Trophoblast cell (in vitro differentiated cells and primary cell): Measurements from ENCODE around the gene DCAF16.
A peak's percentile ranks its signal among the peaks of the same experiment; 100 is the strongest.

Experiments used
- DNase-seq, 2 donors: peaks; one replicate each; pipeline ENCODE4 v3.0.0-alpha.2; 2016
- H2AFZ ChIP-seq: 2 replicates; pipeline ENCODE4 v1.6.1; 2013; ENCODE audit warnings: low read length, moderate library complexity, mild to moderate bottlenecking; ENCODE audit not compliant: insufficient read depth, poor library complexity
- H2AK5ac ChIP-seq: 2 replicates; pipeline ENCODE4 v1.6.1; 2013; ENCODE audit warnings: mild to moderate bottlenecking, low read length
- H2BK120ac ChIP-seq: 2 replicates; pipeline ENCODE4 v1.6.1; 2013; ENCODE audit warnings: low read length, mild to moderate bottlenecking, moderate library complexity; ENCODE audit not compliant: insufficient read depth, poor library complexity
- H2BK12ac ChIP-seq: 2 replicates; pipeline ENCODE4 v1.6.1; 2013; ENCODE audit warnings: mild to moderate bottlenecking, low read length, moderate library complexity
- H2BK5ac ChIP-seq: 2 replicates; pipeline ENCODE4 v1.6.1; 2013; ENCODE audit warnings: low read length, low read depth, moderate library complexity, mild to moderate bottlenecking; ENCODE audit not compliant: poor library complexity
- H3K14ac ChIP-seq: 2 replicates; pipeline ENCODE4 v1.6.1; 2013; ENCODE audit warnings: mild to moderate bottlenecking, low read length
- H3K18ac ChIP-seq: 2 replicates; pipeline ENCODE4 v1.6.1; 2013; ENCODE audit warnings: mild to moderate bottlenecking, low read length
- H3K23ac ChIP-seq: 2 replicates; pipeline ENCODE4 v1.6.1; 2013; ENCODE audit warnings: low read length
- H3K27ac ChIP-seq: 2 replicates; pipeline ENCODE4 v1.5.1; 2013; ENCODE audit warnings: low read depth, mild to moderate bottlenecking, inconsistent platforms, low read length, moderate library complexity
- H3K27me3 ChIP-seq: 2 replicates; pipeline ENCODE4 v1.6.1; 2013; ENCODE audit warnings: inconsistent platforms, mild to moderate bottlenecking, low read length, moderate library complexity; ENCODE audit not compliant: insufficient read depth
- H3K36me3 ChIP-seq, 2 experiments: 1 replicate in 1 of 2; 2 replicates in 1 of 2; pipeline ENCODE4 v1.6.1; 2013; ENCODE audit warnings: low read length in 2 of 2, mild to moderate bottlenecking in 2 of 2, moderate library complexity in 1 of 2; ENCODE audit not compliant: insufficient read depth in 2 of 2, control insufficient read depth in 1 of 2
- H3K4ac ChIP-seq: 2 replicates; pipeline ENCODE4 v1.6.1; 2013; ENCODE audit warnings: low read depth, mild to moderate bottlenecking, low read length, moderate library complexity
- H3K4me1 ChIP-seq, 2 experiments: 1 replicate in 1 of 2; 2 replicates in 1 of 2; pipeline ENCODE4 v1.6.1; 2013; ENCODE audit warnings: low read length in 2 of 2, mild to moderate bottlenecking in 2 of 2, moderate library complexity in 1 of 2; ENCODE audit not compliant: insufficient read depth in 2 of 2, control insufficient read depth in 1 of 2
- H3K4me2 ChIP-seq: 2 replicates; pipeline ENCODE4 v1.6.1; 2013; ENCODE audit warnings: inconsistent platforms, mild to moderate bottlenecking, low read length, moderate library complexity
- H3K4me3 ChIP-seq: 2 replicates; pipeline ENCODE4 v1.5.1; 2013; ENCODE audit warnings: mild to moderate bottlenecking, low read depth, low read length, inconsistent platforms
- H3K79me1 ChIP-seq: one replicate; pipeline ENCODE4 v1.6.1; 2013; ENCODE audit warnings: low read length
- H3K79me2 ChIP-seq: 2 replicates; pipeline ENCODE4 v1.6.1; 2013; ENCODE audit warnings: low read length, mild to moderate bottlenecking; ENCODE audit not compliant: control insufficient read depth, insufficient read depth, poor library complexity
- H3K9ac ChIP-seq: 2 replicates; pipeline ENCODE4 v1.6.1; 2013; ENCODE audit warnings: mild to moderate bottlenecking, low read length
- H3K9me3 ChIP-seq: 2 replicates; pipeline ENCODE4 v1.6.1; 2013; ENCODE audit warnings: low read depth, mild to moderate bottlenecking, control low read depth, inconsistent platforms, low read length; ENCODE audit not compliant: insufficient read depth
- H4K12ac ChIP-seq: 2 replicates; pipeline ENCODE4 v1.6.1; 2013; ENCODE audit warnings: low read depth, mild to moderate bottlenecking, low read length, moderate library complexity
- H4K8ac ChIP-seq: 2 replicates; pipeline ENCODE4 v1.6.1; 2013; ENCODE audit warnings: low read depth, mild to moderate bottlenecking, low read length, moderate library complexity
- H4K91ac ChIP-seq: one replicate; pipeline ENCODE4 v1.6.1; 2013; ENCODE audit warnings: low read depth, mild to moderate bottlenecking, low read length, moderate library complexity
- WGBS: extraction: QIAGEN DNeasy Blood & Tissue Kit; methylation state at CpG from one replicate; pipeline ENCODE4 v1.1.7; 2013; ENCODE audit warnings: missing lambda C conversion rate; ENCODE audit not compliant: insufficient read length, insufficient coverage; ENCODE audit errors: extremely low coverage; 5-methylcytosine and 5-hydroxymethylcytosine counted together

The DCAF16 gene

GRCh38 chr4:17816142-17816541 lies 5.6 kb upstream of the DCAF16 start:
- no peaks in the 10 kb centered on the region for H3K9me3 ChIP-seq
- no peak overlapping the region for H2AK5ac ChIP-seq
- H4K8ac ChIP-seq: no peak overlapping the region
- H4K91ac ChIP-seq: no peak overlapping the region
- H3K18ac ChIP-seq: no peak overlapping the region
- DNase-seq: no peak
- peaks cover 8% of the 10 kb centered on the region in 2 experiments for H3K36me3 ChIP-seq
- no peak overlapping the region for H4K12ac ChIP-seq
- H3K4me1 ChIP-seq: no peaks in the 10 kb centered on the region
- no peak overlapping the region for H2BK120ac ChIP-seq
- peaks cover 3% of the 10 kb centered on the region for H3K79me2 ChIP-seq
- H2AFZ ChIP-seq: no peak overlapping the region
- H3K23ac ChIP-seq: no peak overlapping the region
- no CpG with 5 or more reads among the region's 12 CpGs for WGBS
- H2BK5ac ChIP-seq: no peak overlapping the region
- H3K14ac ChIP-seq: no peak overlapping the region
- H3K27me3 ChIP-seq: no peaks in the 10 kb centered on the region
- no peak overlapping the region for H3K4me3 ChIP-seq
- no peak overlapping the region for H3K27ac ChIP-seq
- no peak overlapping the region for H3K4ac ChIP-seq
- H3K9ac ChIP-seq: no peak overlapping the region
- no peak overlapping the region for H3K4me2 ChIP-seq
- H2BK12ac ChIP-seq: no peak overlapping the region
- peaks cover 2% of the 10 kb centered on the region for H3K79me1 ChIP-seq

GRCh38 chr4:17814140-17814539 lies 3.6 kb upstream of the DCAF16 start:
- Histone ChIP-seq H4K91ac (no peak overlapping the region), H3K4me3 (no peak overlapping the region)
- no CpG with 5 or more reads among the region's 3 CpGs for WGBS

DNA sequence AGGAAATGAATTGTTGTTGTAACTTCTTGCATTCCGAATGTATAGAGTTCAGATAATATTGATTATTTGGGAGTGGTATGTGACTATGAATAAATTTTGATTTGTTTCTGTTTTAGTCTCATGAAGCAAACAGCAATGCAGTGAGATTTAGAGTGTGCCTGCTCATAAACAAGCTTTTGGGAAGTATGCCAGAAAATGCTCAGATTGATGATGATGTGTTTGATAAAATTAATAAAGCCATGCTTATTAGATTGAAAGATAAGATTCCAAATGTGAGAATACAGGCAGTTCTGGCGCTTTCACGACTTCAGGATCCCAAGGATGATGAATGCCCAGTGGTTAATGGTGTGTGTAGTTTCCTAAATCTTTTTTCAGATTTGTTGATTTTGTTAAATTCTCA lies 2.2 kb upstream of the DCAF16 start:
- Histone ChIP-seq H3K18ac (no peak overlapping the region), H2AK5ac (no peak overlapping the region), H3K14ac (no peak overlapping the region), H2BK5ac (no peak overlapping the region), H3K79me1 (peaks cover 8% of the 10 kb centered on the region), H4K12ac (no peak overlapping the region), H2AFZ (no peak overlapping the region), H3K9ac (no peak overlapping the region), H3K27me3 (no peaks in the 10 kb centered on the region), H4K91ac (no peak overlapping the region), H3K79me2 (peaks cover 12% of the 10 kb centered on the region), H3K36me3 (peaks cover 8 to 10% of the 10 kb centered on the region in 2 experiments), H4K8ac (no peak overlapping the region), H3K23ac (no peak overlapping the region), H2BK12ac (no peak overlapping the region), H3K27ac (no peak overlapping the region), H3K4ac (peak overlapping the region; percentile 95), H3K9me3 (no peaks in the 10 kb centered on the region), H3K4me3 (no peak overlapping the region), H3K4me1 (no peaks in the 10 kb centered on the region), H2BK120ac (no peak overlapping the region), H3K4me2 (no peak overlapping the region)
- WGBS: no CpG with 5 or more reads among the region's 3 CpGs
- DNase-seq: no peak

More at GRCh38 chr4:17814140-17814539, 3.6 kb upstream of the DCAF16 start:
- no peak overlapping the region for H2BK5ac ChIP-seq
- H3K18ac ChIP-seq: no peak overlapping the region
- peaks cover 8% of the 10 kb centered on the region for H3K79me1 ChIP-seq
- no peaks in the 10 kb centered on the region for H3K9me3 ChIP-seq
- no peak overlapping the region for H2AFZ ChIP-seq
- no peak overlapping the region for H4K8ac ChIP-seq
- no peak overlapping the region for H3K9ac ChIP-seq
- no peak overlapping the region for H2BK120ac ChIP-seq
- peak overlapping the region; percentile 86 for H3K4ac ChIP-seq
- H3K14ac ChIP-seq: no peak overlapping the region
- no peak overlapping the region for H3K23ac ChIP-seq
- H3K4me1 ChIP-seq: no peaks in the 10 kb centered on the region
- peak in 1 of 2 donors; percentile 12 for DNase-seq
- no peak overlapping the region for H3K4me2 ChIP-seq
- H3K27ac ChIP-seq: no peak overlapping the region
- peaks cover 12% of the 10 kb centered on the region for H3K79me2 ChIP-seq
- H4K12ac ChIP-seq: no peak overlapping the region
- H2AK5ac ChIP-seq: no peak overlapping the region
- H3K36me3 ChIP-seq: peaks cover 8% of the 10 kb centered on the region in 2 experiments
- no peak overlapping the region for H2BK12ac ChIP-seq
- H3K27me3 ChIP-seq: no peaks in the 10 kb centered on the region

DNA sequence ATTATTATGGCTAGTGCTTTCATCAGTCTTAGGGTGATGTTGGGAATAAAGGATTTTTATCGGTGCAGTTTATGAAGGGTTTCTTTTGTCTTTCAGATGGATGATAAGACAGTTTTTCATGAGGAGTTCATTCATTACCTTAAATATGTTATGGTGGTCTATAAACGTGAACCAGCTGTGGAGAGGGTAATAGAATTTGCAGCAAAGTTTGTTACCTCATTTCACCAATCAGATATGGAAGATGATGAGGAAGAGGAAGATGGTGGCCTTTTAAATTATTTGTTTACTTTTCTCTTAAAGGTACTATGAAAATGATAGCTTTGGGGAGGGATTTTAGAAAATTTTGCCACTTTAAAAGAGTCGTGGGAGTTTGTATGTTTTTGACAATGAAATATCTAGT lies 1.6 kb upstream of the DCAF16 start:
- peaks cover 12% of the 10 kb centered on the region for H3K79me2 ChIP-seq
- peak overlapping the region; percentile 38 for H3K4me2 ChIP-seq
- WGBS: no CpG with 5 or more reads among the region's 3 CpGs
- H4K8ac ChIP-seq: no peak overlapping the region
- H2BK12ac ChIP-seq: no peak overlapping the region
- no peak overlapping the region for H2AFZ ChIP-seq
- no peaks in the 10 kb centered on the region for H3K27me3 ChIP-seq
- H4K91ac ChIP-seq: no peak overlapping the region
- H3K9ac ChIP-seq: no peak overlapping the region
- H3K9me3 ChIP-seq: no peaks in the 10 kb centered on the region
- DNase-seq: no peak
- no peak overlapping the region for H2BK5ac ChIP-seq
- H3K36me3 ChIP-seq: peaks cover 7 to 10% of the 10 kb centered on the region in 2 experiments
- H3K23ac ChIP-seq: no peak overlapping the region
- H2BK120ac ChIP-seq: no peak overlapping the region
- H3K4me3 ChIP-seq: no peak overlapping the region
- no peaks in the 10 kb centered on the region for H3K4me1 ChIP-seq
- no peak overlapping the region for H3K27ac ChIP-seq
- H3K18ac ChIP-seq: no peak overlapping the region
- H2AK5ac ChIP-seq: no peak overlapping the region
- peaks cover 8% of the 10 kb centered on the region for H3K79me1 ChIP-seq
- H3K4ac ChIP-seq: no peak overlapping the region
- H4K12ac ChIP-seq: no peak overlapping the region
- no peak overlapping the region for H3K14ac ChIP-seq
